H1 (cell line): ENCODE data around the gene SLC6A19. TPM values are rescaled to one million over a fixed set of nuclear protein-coding genes. Genes with fewer than 3 reads are reported as not detected.

Experiments used
- CTCF ChIA-PET: fragments of 300-600 bp; sonication (Branson Sonifier 250); formaldehyde crosslinking; loops from one replicate; lab custom pipeline; 2021; ENCODE audit not compliant: partially characterized antibody; lab: Charles Lee
- POLR2A ChIA-PET: fragments of 300-600 bp; sonication (Branson Sonifier 250); formaldehyde crosslinking; loops from one replicate; lab custom pipeline; 2021; ENCODE audit warnings: inconsistent platforms; ENCODE audit not compliant: partially characterized antibody; lab: Charles Lee
- DNase-seq, 2 experiments: peaks; one replicate each; pipeline versions ENCODE4 v3.0.0 to v3.0.0-alpha.2; 2010 to 2022; ENCODE audit warnings: low spot score in 2 of 2, low read depth in 1 of 2, mixed read lengths in 1 of 2
- FAIRE-seq: peaks from 2 replicates; lab custom pipeline; 2011; peaks lifted over from hg19 to GRCh38; lab: Jason Lieb, UNC
- H2AFZ ChIP-seq: 2 replicates; pipeline ENCODE4 v1.8.1; 2012; ENCODE audit warnings: low read length, inconsistent platforms
- H2AK5ac ChIP-seq: 2 replicates; pipeline ENCODE4 v1.6.1; 2013; ENCODE audit warnings: low read depth, low read length
- H2BK120ac ChIP-seq: replicated peaks from 2 replicates; pipeline ENCODE3; 2013; ENCODE audit warnings: low read depth, low read length, inconsistent platforms
- H2BK12ac ChIP-seq: 2 replicates; pipeline ENCODE4 v1.6.1; 2013; ENCODE audit warnings: low read depth, low read length
- H2BK15ac ChIP-seq: 2 replicates; pipeline ENCODE4 v1.6.1; 2013; ENCODE audit warnings: low read length
- H2BK20ac ChIP-seq: 2 replicates; pipeline ENCODE4 v1.6.1; 2013; ENCODE audit warnings: low read length
- H2BK5ac ChIP-seq: 2 replicates; pipeline ENCODE4 v1.6.1; 2013; ENCODE audit warnings: low read depth, low read length
- H3K14ac ChIP-seq: 2 replicates; pipeline ENCODE4 v1.6.1; 2013; ENCODE audit warnings: inconsistent platforms; ENCODE audit not compliant: insufficient read length
- H3K18ac ChIP-seq: 2 replicates; pipeline ENCODE4 v1.6.1; 2013; ENCODE audit warnings: low read length; ENCODE audit errors: extremely low read depth
- H3K23ac ChIP-seq: 2 replicates; pipeline ENCODE4 v1.6.1; 2013; ENCODE audit warnings: inconsistent platforms; ENCODE audit not compliant: insufficient read length
- H3K23me2 ChIP-seq: 2 replicates; pipeline ENCODE4 v1.6.1; 2013; ENCODE audit warnings: low read depth, low read length
- H3K27ac ChIP-seq: 2 replicates; pipeline ENCODE4 v1.6.1; 2011; ENCODE audit warnings: low read depth, low read length, inconsistent platforms
- H3K27me3 ChIP-seq, 4 experiments: replicated peaks in 1 of 4; 1 replicate in 1 of 4; 2 replicates in 3 of 4; pipeline versions ENCODE4 v1.6.1 to v1.8.1; 2011 to 2013; ENCODE audit warnings: low read length in 3 of 4, mild to moderate bottlenecking in 3 of 4, inconsistent platforms in 2 of 4, mixed read lengths in 2 of 4, moderate library complexity in 1 of 4; ENCODE audit not compliant: control insufficient read depth in 3 of 4, insufficient read depth in 3 of 4; ENCODE audit errors: extremely low read depth in 1 of 4
- H3K36me3 ChIP-seq, 4 experiments: 2 replicates each; pipeline versions ENCODE4 v1.6.1 to v1.8.1; 2011 to 2013; ENCODE audit warnings: mild to moderate bottlenecking in 4 of 4, low read length in 3 of 4, moderate library complexity in 2 of 4, control low read depth in 1 of 4, inconsistent platforms in 1 of 4; ENCODE audit not compliant: insufficient read depth in 4 of 4, control insufficient read depth in 2 of 4
- H3K4ac ChIP-seq: replicated peaks from 2 replicates; pipeline ENCODE3; 2013; ENCODE audit warnings: low read length, low read depth, mixed read lengths, inconsistent platforms; ENCODE audit not compliant: insufficient read length
- H3K4me1 ChIP-seq, 4 experiments: replicated peaks in 1 of 4; 1 replicate in 1 of 4; 2 replicates in 3 of 4; pipeline versions ENCODE4 v1.6.1 to v1.8.1; 2011 to 2013; ENCODE audit warnings: low read length in 3 of 4, inconsistent platforms in 2 of 4, mixed read lengths in 1 of 4; ENCODE audit not compliant: insufficient read depth in 4 of 4, control insufficient read depth in 3 of 4
- H3K4me2 ChIP-seq, 2 experiments: 2 replicates each; pipeline versions ENCODE4 v1.6.1 to v1.8.1; 2011 to 2013; ENCODE audit warnings: low read depth in 2 of 2, low read length in 2 of 2, control low read depth in 1 of 2, inconsistent platforms in 1 of 2, mild to moderate bottlenecking in 1 of 2; ENCODE audit not compliant: insufficient read depth in 1 of 2
- H3K4me3 ChIP-seq, 4 experiments: fragments of 200-600, 300-600 bp in 1 of 4; sonication (generic), shearing (Covaris generic), sonication (Bioruptor Twin) in 1 of 4; 2 replicates each; pipeline versions ENCODE4 v1.5.1 to v1.8.1; 2011 to 2016; ENCODE audit warnings: low read length in 4 of 4, low read depth in 3 of 4, control low read depth in 2 of 4, inconsistent platforms in 2 of 4, mild to moderate bottlenecking in 2 of 4, mixed read lengths in 1 of 4, moderate library complexity in 1 of 4; ENCODE audit not compliant: insufficient read depth in 2 of 4; ENCODE audit errors: extremely low read depth in 1 of 4
- H3K56ac ChIP-seq: replicated peaks from 2 replicates; pipeline ENCODE3; 2013; ENCODE audit warnings: low read depth, mild to moderate bottlenecking, mixed read lengths, low read length, inconsistent platforms; ENCODE audit not compliant: insufficient read length
- H3K79me1 ChIP-seq: 2 replicates; pipeline ENCODE4 v1.6.1; 2013; ENCODE audit warnings: low read depth, low read length, control low read depth
- H3K79me2 ChIP-seq, 2 experiments: 2 replicates each; pipeline versions ENCODE4 v1.6.1 to v1.8.1; 2012 to 2013; ENCODE audit warnings: low read length in 2 of 2, mild to moderate bottlenecking in 2 of 2, inconsistent platforms in 1 of 2; ENCODE audit not compliant: insufficient read depth in 2 of 2, control insufficient read depth in 1 of 2
- H3K9ac ChIP-seq, 4 experiments: replicated peaks in 1 of 4; 1 replicate in 1 of 4; 2 replicates in 3 of 4; pipeline versions ENCODE4 v1.6.1 to v1.8.1; 2011 to 2013; ENCODE audit warnings: low read depth in 3 of 4, low read length in 3 of 4, control low read depth in 2 of 4, mild to moderate bottlenecking in 2 of 4, moderate library complexity in 2 of 4, inconsistent platforms in 1 of 4; ENCODE audit errors: extremely low read depth in 1 of 4
- H3K9me3 ChIP-seq, 2 experiments: 2 replicates each; pipeline versions ENCODE4 v1.6.1 to v1.8.1; 2012 to 2013; ENCODE audit warnings: mild to moderate bottlenecking in 2 of 2, moderate library complexity in 2 of 2, control low read depth in 1 of 2, inconsistent platforms in 1 of 2, low read depth in 1 of 2, low read length in 1 of 2, mixed read lengths in 1 of 2; ENCODE audit not compliant: insufficient read depth in 2 of 2
- H4K20me1 ChIP-seq, 2 experiments: replicated peaks in 1 of 2; 2 replicates each; pipeline versions ENCODE3 to v1.8.1; 2011 to 2013; ENCODE audit warnings: inconsistent platforms in 2 of 2, low read length in 2 of 2, mild to moderate bottlenecking in 1 of 2; ENCODE audit not compliant: insufficient read depth in 2 of 2, control insufficient read depth in 1 of 2
- H4K5ac ChIP-seq: 2 replicates; pipeline ENCODE4 v1.6.1; 2013; ENCODE audit warnings: low read length, low read depth, mixed read lengths, inconsistent platforms; ENCODE audit not compliant: insufficient read length
- H4K8ac ChIP-seq: 2 replicates; pipeline ENCODE4 v1.8.0; 2013; ENCODE audit warnings: mild to moderate bottlenecking, moderate library complexity, low read length, inconsistent platforms; ENCODE audit not compliant: insufficient read depth; ENCODE audit errors: extremely low read depth
- H4K91ac ChIP-seq: replicated peaks from 2 replicates; pipeline ENCODE3; 2013; ENCODE audit warnings: low read length, mixed read lengths, inconsistent platforms; ENCODE audit not compliant: insufficient read length
- ASH2L ChIP-seq: fragments of 200-600, 300-600 bp; sonication (generic); IDR thresholded peaks from one replicate; pipeline ENCODE4 v1.7.1; 2017; ENCODE audit warnings: low read length
- CBX8 ChIP-seq: fragments of 300-800, 300-1000 bp; sonication (generic); IDR thresholded peaks from 2 replicates; pipeline ENCODE4 v1.7.1; 2016; ENCODE audit warnings: low read depth, low read length, borderline replicate concordance
- CEBPB ChIP-seq: IDR thresholded peaks from 2 replicates; pipeline ENCODE4 v1.6.1; 2012; ENCODE audit warnings: low read depth, low read length
- CTBP2 ChIP-seq: IDR thresholded peaks from 2 replicates; pipeline ENCODE4 v1.7.0; 2011; ENCODE audit warnings: borderline replicate concordance, mild to moderate bottlenecking, moderate library complexity, mixed read lengths, low read length; ENCODE audit not compliant: insufficient read depth, insufficient read length
- EGR1 ChIP-seq: IDR thresholded peaks from 2 replicates; pipeline ENCODE4 v1.6.1; 2011; ENCODE audit warnings: low read depth, low read length, borderline replicate concordance
- KDM5A ChIP-seq: fragments of 200-600 bp; IDR thresholded peaks from 2 replicates; pipeline ENCODE4 v1.7.1; 2012; ENCODE audit warnings: mild to moderate bottlenecking, low read length, inconsistent platforms, mixed read lengths
- MAFK ChIP-seq: IDR thresholded peaks from 2 replicates; pipeline ENCODE4 v1.6.1; 2012; ENCODE audit warnings: low read depth, mild to moderate bottlenecking, improper control_type of control experiment, low read length
- NANOG ChIP-seq: IDR thresholded peaks from 2 replicates; pipeline ENCODE4 v1.6.1; 2011; ENCODE audit warnings: low read length, low read depth, mild to moderate bottlenecking, inconsistent platforms; ENCODE audit not compliant: insufficient read depth, poor library complexity, severe bottlenecking
- SIX5 ChIP-seq: IDR thresholded peaks from 2 replicates; pipeline ENCODE4 v1.6.1; 2011; ENCODE audit warnings: mild to moderate bottlenecking, low read depth, low read length
- TAF7 ChIP-seq: optimal IDR thresholded peaks from 2 replicates; pipeline ENCODE3; 2011; ENCODE audit warnings: low read depth, mild to moderate bottlenecking, inconsistent platforms, low read length, moderate library complexity, borderline replicate concordance
- WGBS, 2 experiments: shearing (Covaris generic) in 1 of 2; methylation state at CpG; one replicate each; pipeline versions ENCODE4 v1.1.6 to v1.1.7; 2013 to 2015; ENCODE audit warnings: low lambda C conversion rate in 2 of 2, mixed read lengths in 2 of 2, inconsistent platforms in 1 of 2, low coverage in 1 of 2, missing lambda C conversion rate in 1 of 2; ENCODE audit not compliant: insufficient replicate concordance in 2 of 2, insufficient coverage in 1 of 2, insufficient read length in 1 of 2; ENCODE audit errors: extremely low coverage in 1 of 2, missing lambda C conversion rate in 1 of 2; 5-methylcytosine and 5-hydroxymethylcytosine counted together
- polyA plus RNA-seq, 7 experiments: library from polyadenylated mRNA; depleted of rRNA in 3 of 7; stranded (reverse) in 5 of 7; unstranded in 2 of 7; fragments of >200 nt in 5 of 7; fragments of 200-250 nt in 2 of 7; gene quantifications; 1 replicate in 5 of 7; 2 replicates in 1 of 7; 4 replicates in 1 of 7; pipeline versions ENCODE4 v1.2.1 to v1.2.3, GENCODE V29; 2011 to 2013; ENCODE audit warnings: missing spikeins in 2 of 7, mixed read lengths in 2 of 7
- total RNA-seq: library from RNA; stranded (reverse); fragmentation: NEBNext Ultra II Directional; extraction: Animal tissue kit (Norgen Biotek cat#: 25700); gene quantifications from 2 replicates; pipeline ENCODE4 v1.2.1, GENCODE V29; 2021

SLC6A19 gene
- total and polyA plus RNA-seq, 2 of the 8 experiments (the other 6 are each of a cell fraction or from before 2014, with no cell fraction given), result 0.02 TPM; not detected in 1

GRCh38 chr5:1177826-1178528 is 23.4 kb upstream of the SLC6A19 start:
- no peak overlapping the region for H2BK12ac ChIP-seq
- CTCF ChIA-PET, result interaction anchor here (0.6 to 1.5 kb wide), 6 partner anchors 8 to 229 kb away, joined by 3 read pairs; no protein-coding TSS in a partner anchor
- H3K27me3 ChIP-seq, result no peaks in the 10 kb centered on the region
- no peaks in the 10 kb centered on the region for H4K20me1 ChIP-seq
- no peaks in the 10 kb centered on the region for H3K79me2 ChIP-seq
- FAIRE-seq, result no peak
- H3K36me3 ChIP-seq, result no peaks in the 10 kb centered on the region
- no peak overlapping the region for H3K27ac ChIP-seq
- no peaks in the 10 kb centered on the region; a peak in 1 of 4 replicates for H3K9me3 ChIP-seq
- no peak overlapping the region for H2BK15ac ChIP-seq
- H3K23ac ChIP-seq, result no peak overlapping the region
- H4K5ac ChIP-seq, result no peak overlapping the region
- DNase-seq, result no peak
- 0 out of 7 replicates have a peak, but pooled peaks cover 0 to 4% (median 0%) of the 10 kb centered on the region in 4 experiments for H3K4me1 ChIP-seq
- POLR2A ChIA-PET, result no interaction called here
- H3K4me3 ChIP-seq, result no peak overlapping the region
- no peak for TF ChIP-seq EGR1
- no peak for TF ChIP-seq CEBPB
- no peak for TF ChIP-seq CTBP2
- TF ChIP-seq TAF7, result no peak
- no peak for TF ChIP-seq NANOG
- TF ChIP-seq MAFK, result no peak
- no peak for TF ChIP-seq ASH2L
- TF ChIP-seq SIX5, result no peak
- no peak for TF ChIP-seq KDM5A
- no peak for TF ChIP-seq CBX8
- H2BK5ac ChIP-seq, result no peak overlapping the region
- no peak overlapping the region for H2BK120ac ChIP-seq
- no peak overlapping the region for H4K91ac ChIP-seq
- no peak overlapping the region for H2AK5ac ChIP-seq
- no peak overlapping the region for H3K14ac ChIP-seq
- H3K23me2 ChIP-seq, result no peaks in the 10 kb centered on the region
- no peaks in the 10 kb centered on the region for H3K79me1 ChIP-seq
- 92% methylated on average over 19 of the region's 30 CpGs; no CpG with 5 or more reads in 1 of the 2 experiments for WGBS, 2 experiments
- H3K4ac ChIP-seq, result no peak overlapping the region
- H3K9ac ChIP-seq, result no peak overlapping the region
- H2BK20ac ChIP-seq, result no peak overlapping the region
- H2AFZ ChIP-seq, result no peak overlapping the region
- no peak overlapping the region for H3K56ac ChIP-seq
- no peak overlapping the region for H4K8ac ChIP-seq
- no peak overlapping the region for H3K4me2 ChIP-seq
- no peak overlapping the region for H3K18ac ChIP-seq
